Measurements from ENCODE around the gene TNIK.

DNA sequence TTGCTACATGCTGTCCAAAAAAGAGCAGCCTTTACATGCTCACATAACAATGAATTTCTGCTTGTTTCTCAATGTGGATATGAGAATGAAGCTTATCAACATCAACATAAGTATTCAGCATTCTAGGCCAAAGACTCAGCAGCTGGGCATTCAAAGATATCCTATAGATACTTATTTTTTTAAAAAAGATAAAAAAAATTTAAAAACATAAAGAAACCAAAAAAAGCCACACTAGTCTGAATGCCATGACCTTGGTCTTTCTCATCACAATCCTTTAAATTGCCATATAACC is 182.0 kb downstream of the TNIK start:
- TF ChIP-seq POLR2A (IDR thresholded peaks at IDR 0.05; ENCODE audit: low read depth, low read length) (no peak), POLR2AphosphoS5 (IDR thresholded peaks at IDR 0.05; ENCODE audit: low read depth, low read length) (no peak), TAF1 (IDR thresholded peaks at IDR 0.05; ENCODE audit: low read depth, low read length) (no peak)

All from GM12891 (cell line).